Activated B cell treated with CpG ODN at 0.5 μM for 24 hours (primary cell): ENCODE measurements around the gene ZNF514. TPM values are rescaled to one million over a fixed set of nuclear protein-coding genes. Genes with fewer than 3 reads are reported as not detected.

Experiments
- ATAC-seq: fragments of 200-7000 bp; cut with Tn5 transposase; one replicate; pipeline ENCODE4 v1.10.0; 2021; ENCODE audit warnings: low read depth, mild to moderate bottlenecking, moderate library complexity
- CTCF ChIA-PET: fragments of 350-600 bp; sonication (Branson Sonifier 250); formaldehyde crosslinking; loops from one replicate; lab custom pipeline; 2021; ENCODE audit warnings: antibody characterized with exemption; lab: Charles Lee
- POLR2A ChIA-PET: fragments of 350-600 bp; sonication (Branson Sonifier 250); formaldehyde crosslinking; loops from one replicate; lab custom pipeline; 2021; ENCODE audit warnings: antibody characterized with exemption; lab: Charles Lee
- DNase-seq: peaks from one replicate; pipeline ENCODE4 v3.0.0; 2022
- H3K27ac Mint-ChIP-seq: one replicate; pipeline ENCODE4 v1.8.0; 2020; ENCODE audit warnings: mixed read lengths
- H3K27me3 Mint-ChIP-seq: one replicate; pipeline ENCODE4 v1.8.0; 2021; ENCODE audit warnings: mixed read lengths
- H3K36me3 Mint-ChIP-seq: one replicate; pipeline ENCODE4 v1.8.0; 2021; ENCODE audit warnings: low read depth, mixed read lengths
- H3K4me1 Mint-ChIP-seq: one replicate; pipeline ENCODE4 v1.8.0; 2021; ENCODE audit warnings: mixed read lengths
- H3K4me3 Mint-ChIP-seq: one replicate; pipeline ENCODE4 v1.8.0; 2020; ENCODE audit warnings: mild to moderate bottlenecking, mixed read lengths
- H3K9me3 Mint-ChIP-seq: one replicate; pipeline ENCODE4 v1.8.0; 2020; ENCODE audit warnings: mixed read lengths
- intact Hi-C: fragments of 100-400 bp; cut with micrococcal nuclease; formaldehyde crosslinking; loops from one replicate; pipeline ENCODE4 v1.15.1; 2024
- total RNA-seq: library from RNA; stranded (reverse); gene quantifications from 2 replicates; pipeline ENCODE4 v1.2.3, GENCODE V29; 2022
- TF ChIP-seq, protein P1 (sequence below): fragments of 200-600 bp; IDR thresholded peaks from one replicate; pipeline ENCODE4 v1.8.0; 2022; ENCODE audit warnings: antibody characterized with exemption, mild to moderate bottlenecking

ZNF514 gene
- total RNA-seq, 1 donor from 2014 or later, result 24.7 TPM

DNA sequence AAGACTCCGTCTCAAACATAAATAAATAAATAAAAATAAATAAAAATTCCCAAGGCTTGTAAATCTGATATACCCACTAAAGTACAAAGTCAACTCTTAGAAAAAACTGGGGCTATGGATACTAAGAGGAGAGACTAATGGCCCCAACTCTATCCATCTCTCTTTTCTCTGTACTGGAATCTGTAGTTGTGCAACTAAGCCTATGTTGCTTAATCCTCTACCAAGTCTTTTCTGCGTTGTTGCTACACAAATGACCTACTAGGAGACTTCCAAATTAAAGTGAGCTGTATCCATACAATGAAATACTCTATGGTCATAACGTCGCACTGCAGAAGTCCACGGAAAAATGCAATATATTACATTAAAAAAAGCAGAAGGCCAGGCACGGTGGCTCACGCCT, 46.2 kb downstream of the ZNF514 start:
- H3K36me3 Mint-ChIP-seq, result peaks cover 63% of the 10 kb centered on the region
- CTCF ChIA-PET, result no interaction called here

DNA sequence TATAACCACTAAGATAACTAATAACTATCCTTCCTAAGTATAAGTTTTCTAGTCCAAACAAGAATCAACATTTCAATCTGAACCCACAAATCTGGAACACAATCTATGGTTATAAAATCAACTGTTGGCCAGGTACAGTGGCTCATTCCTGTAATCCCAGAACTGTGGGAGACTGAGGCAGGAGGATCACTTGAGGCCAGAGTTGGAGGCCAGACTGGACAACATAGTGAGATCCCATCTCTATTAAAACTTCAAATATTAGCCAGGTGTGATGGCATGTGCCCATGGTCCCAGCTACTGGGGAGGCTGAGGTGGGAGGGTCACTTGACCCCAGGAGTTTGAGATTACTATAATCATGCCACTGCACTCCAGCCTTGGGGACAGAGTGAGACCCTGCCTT, 49.3 kb downstream of the ZNF514 start:
- ChIA-PET POLR2A (no interaction called here), CTCF (no interaction called here)
- ATAC-seq, result no peak
- Mint-ChIP-seq H3K27me3 (no peaks in the 10 kb centered on the region), H3K9me3 (no peaks in the 10 kb centered on the region), H3K4me1 (peaks cover 2% of the 10 kb centered on the region), H3K27ac (no peak overlapping the region), H3K4me3 (no peak overlapping the region), H3K36me3 (peaks cover 77% of the 10 kb centered on the region)
- intact Hi-C loops, result no loop called here
- DNase-seq, result no peak
- TF ChIP-seq, protein P1, sequence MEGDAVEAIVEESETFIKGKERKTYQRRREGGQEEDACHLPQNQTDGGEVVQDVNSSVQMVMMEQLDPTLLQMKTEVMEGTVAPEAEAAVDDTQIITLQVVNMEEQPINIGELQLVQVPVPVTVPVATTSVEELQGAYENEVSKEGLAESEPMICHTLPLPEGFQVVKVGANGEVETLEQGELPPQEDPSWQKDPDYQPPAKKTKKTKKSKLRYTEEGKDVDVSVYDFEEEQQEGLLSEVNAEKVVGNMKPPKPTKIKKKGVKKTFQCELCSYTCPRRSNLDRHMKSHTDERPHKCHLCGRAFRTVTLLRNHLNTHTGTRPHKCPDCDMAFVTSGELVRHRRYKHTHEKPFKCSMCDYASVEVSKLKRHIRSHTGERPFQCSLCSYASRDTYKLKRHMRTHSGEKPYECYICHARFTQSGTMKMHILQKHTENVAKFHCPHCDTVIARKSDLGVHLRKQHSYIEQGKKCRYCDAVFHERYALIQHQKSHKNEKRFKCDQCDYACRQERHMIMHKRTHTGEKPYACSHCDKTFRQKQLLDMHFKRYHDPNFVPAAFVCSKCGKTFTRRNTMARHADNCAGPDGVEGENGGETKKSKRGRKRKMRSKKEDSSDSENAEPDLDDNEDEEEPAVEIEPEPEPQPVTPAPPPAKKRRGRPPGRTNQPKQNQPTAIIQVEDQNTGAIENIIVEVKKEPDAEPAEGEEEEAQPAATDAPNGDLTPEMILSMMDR, result no peak

More for the DNA sequence above, 46.2 kb downstream of the ZNF514 start:
- DNase-seq (no peak), ATAC-seq (no peak)
- intact Hi-C loops, result no loop called here
- H3K27me3 Mint-ChIP-seq, result no peaks in the 10 kb centered on the region
- peaks cover 14% of the 10 kb centered on the region for H3K4me1 Mint-ChIP-seq
- no peak overlapping the region for H3K27ac Mint-ChIP-seq
- no peak overlapping the region for H3K4me3 Mint-ChIP-seq
- TF ChIP-seq, protein P1, result no peak
- POLR2A ChIA-PET, result no interaction called here
- H3K9me3 Mint-ChIP-seq, result no peaks in the 10 kb centered on the region

DNA sequence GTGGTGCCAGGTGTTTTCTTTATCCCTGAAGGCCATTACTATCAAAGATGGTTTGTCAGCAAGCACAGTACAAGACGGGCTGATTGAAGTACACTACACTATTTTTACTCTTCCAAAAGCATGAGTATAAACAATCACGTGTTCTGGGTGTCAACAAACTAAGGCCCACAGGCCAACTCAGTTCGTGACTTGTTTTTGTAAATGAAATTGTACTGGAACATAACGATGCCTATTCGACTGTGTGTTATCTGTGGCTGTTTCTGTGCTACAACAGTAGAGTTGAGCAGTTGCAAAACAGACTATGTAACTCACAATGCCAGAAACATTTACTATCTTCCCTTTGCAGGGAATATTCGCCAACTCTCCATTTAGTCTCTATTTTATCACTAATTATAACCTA, 50.4 kb downstream of the ZNF514 start:
- peaks cover 77% of the 10 kb centered on the region for H3K36me3 Mint-ChIP-seq
- POLR2A ChIA-PET, result no interaction called here
- no peak overlapping the region for H3K4me3 Mint-ChIP-seq
- H3K27me3 Mint-ChIP-seq, result no peaks in the 10 kb centered on the region
- DNase-seq (no peak), ATAC-seq (no peak)
- no peak overlapping the region for H3K27ac Mint-ChIP-seq
- CTCF ChIA-PET, result no interaction called here
- H3K4me1 Mint-ChIP-seq, result no peaks in the 10 kb centered on the region
- TF ChIP-seq, protein P1, result no peak
- no peaks in the 10 kb centered on the region for H3K9me3 Mint-ChIP-seq
- intact Hi-C loops, result no loop called here

DNA sequence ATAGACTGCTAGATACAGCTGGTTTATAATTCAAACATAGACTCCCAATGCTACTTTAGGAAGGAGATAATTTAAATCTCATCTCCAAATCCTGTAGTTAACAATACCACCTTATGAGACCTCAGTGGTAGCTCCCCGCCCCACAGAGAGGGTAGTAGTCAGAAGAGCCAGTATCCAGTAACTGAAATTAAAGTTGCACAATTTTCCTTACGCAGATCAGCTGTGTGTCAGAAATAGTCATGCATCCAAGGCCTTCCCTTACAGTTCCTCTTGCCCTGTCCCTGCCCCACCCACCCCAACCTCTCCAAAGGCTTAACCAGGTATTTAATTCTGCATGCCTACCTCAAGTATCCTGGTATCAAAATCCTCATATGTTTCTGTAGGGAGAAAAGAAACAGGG, 53.6 kb downstream of the ZNF514 start:
- ATAC-seq, result no peak
- ChIA-PET CTCF (interaction anchor here (0.9 kb wide), 1 partner anchor 9 kb away, joined by 6 read pairs; no protein-coding TSS in a partner anchor), POLR2A (no interaction called here)
- Mint-ChIP-seq H3K9me3 (no peaks in the 10 kb centered on the region), H3K27ac (no peak overlapping the region), H3K4me1 (no peaks in the 10 kb centered on the region), H3K36me3 (peaks cover 85% of the 10 kb centered on the region), H3K27me3 (no peaks in the 10 kb centered on the region), H3K4me3 (no peak overlapping the region)
- TF ChIP-seq, protein P1, result no peak
- intact Hi-C loops, result no loop called here
- DNase-seq, result no peak

DNA sequence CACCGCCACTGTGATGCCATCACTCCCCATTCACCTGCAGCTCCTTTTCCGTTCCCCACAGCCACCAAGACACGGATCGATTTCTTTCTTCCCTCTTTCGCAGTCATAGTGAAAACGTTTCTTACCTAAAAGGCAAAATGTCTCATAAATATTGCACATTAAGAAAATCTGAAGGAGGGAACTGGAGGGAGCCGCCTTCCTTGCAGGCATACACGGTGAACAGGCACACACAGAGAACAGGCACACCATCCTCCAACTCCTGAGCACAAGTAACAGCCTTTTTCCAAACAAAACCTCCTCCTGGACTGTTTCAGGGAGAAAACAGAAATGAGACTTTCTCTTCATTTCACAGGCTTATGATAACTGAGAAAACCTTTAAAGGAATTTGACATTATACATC, 55.0 kb downstream of the ZNF514 start:
- CTCF ChIA-PET, result no interaction called here
- no peaks in the 10 kb centered on the region for H3K27me3 Mint-ChIP-seq
- H3K27ac Mint-ChIP-seq, result no peak overlapping the region
- intact Hi-C loops, result no loop called here
- peaks cover 87% of the 10 kb centered on the region for H3K36me3 Mint-ChIP-seq
- H3K4me1 Mint-ChIP-seq, result no peaks in the 10 kb centered on the region
- TF ChIP-seq, protein P1, result no peak
- H3K9me3 Mint-ChIP-seq, result no peaks in the 10 kb centered on the region
- H3K4me3 Mint-ChIP-seq, result no peak overlapping the region
- DNase-seq (no peak), ATAC-seq (no peak)
- POLR2A ChIA-PET, result no interaction called here
